Astrocyte (in vitro differentiated cells and primary cell): Measurements from ENCODE around the gene AIF1. TPM values are rescaled to one million over a fixed set of nuclear protein-coding genes. Genes with fewer than 3 reads are reported as not detected.

Experiments used
- DNase-seq: peaks from one replicate; pipeline ENCODE4 v3.0.0-alpha.2; 2010; ENCODE audit warnings: low read depth
- FAIRE-seq: peaks from 2 replicates; lab custom pipeline; 2011; peaks lifted over from hg19 to GRCh38; lab: Jason Lieb, UNC
- H2AFZ ChIP-seq: 2 replicates; pipeline ENCODE4 v1.6.0; 2012; ENCODE audit warnings: low read depth, low read length, inconsistent platforms
- H3K27ac ChIP-seq: 2 replicates; pipeline ENCODE4 v1.5.1; 2011; ENCODE audit warnings: low read depth, low read length, inconsistent platforms
- H3K27me3 ChIP-seq: 2 replicates; pipeline ENCODE4 v1.6.0; 2011; ENCODE audit warnings: low read length, inconsistent platforms; ENCODE audit not compliant: insufficient read depth
- H3K36me3 ChIP-seq: 2 replicates; pipeline ENCODE4 v1.5.1; 2011; ENCODE audit warnings: low read length, inconsistent platforms; ENCODE audit not compliant: insufficient read depth
- H3K4me1 ChIP-seq: 2 replicates; pipeline ENCODE4 v1.5.1; 2011; ENCODE audit warnings: low read length, inconsistent platforms; ENCODE audit not compliant: insufficient read depth
- H3K4me2 ChIP-seq: 2 replicates; pipeline ENCODE4 v1.6.0; 2012; ENCODE audit warnings: low read length, inconsistent platforms
- H3K4me3 ChIP-seq: 2 replicates; pipeline ENCODE4 v1.5.1; 2011; ENCODE audit warnings: low read depth, mild to moderate bottlenecking, low read length, inconsistent platforms; ENCODE audit not compliant: insufficient read depth
- H3K79me2 ChIP-seq: 2 replicates; pipeline ENCODE4 v1.6.0; 2012; ENCODE audit warnings: mild to moderate bottlenecking, low read length, inconsistent platforms; ENCODE audit not compliant: insufficient read depth
- H3K9ac ChIP-seq: 2 replicates; pipeline ENCODE4 v1.6.0; 2012; ENCODE audit warnings: mild to moderate bottlenecking, low read length, inconsistent platforms
- H3K9me3 ChIP-seq: 2 replicates; pipeline ENCODE4 v1.5.1; 2012; ENCODE audit warnings: low read depth, mild to moderate bottlenecking, low read length, inconsistent platforms; ENCODE audit not compliant: insufficient read depth
- H4K20me1 ChIP-seq: 2 replicates; pipeline ENCODE4 v1.6.0; 2012; ENCODE audit warnings: low read length, inconsistent platforms; ENCODE audit not compliant: insufficient read depth
- H3K27ac Mint-ChIP-seq: one replicate; pipeline ENCODE4 v1.8.0; 2021; ENCODE audit warnings: mild to moderate bottlenecking, mixed read lengths; ENCODE audit not compliant: unreplicated experiment
- H3K27me3 Mint-ChIP-seq: one replicate; pipeline ENCODE4 v1.8.0; 2021; ENCODE audit warnings: low read depth, mixed read lengths; ENCODE audit not compliant: unreplicated experiment
- H3K36me3 Mint-ChIP-seq: one replicate; pipeline ENCODE4 v1.8.0; 2021; ENCODE audit warnings: low read depth, mixed read lengths; ENCODE audit not compliant: unreplicated experiment
- H3K4me1 Mint-ChIP-seq: one replicate; pipeline ENCODE4 v1.8.0; 2021; ENCODE audit warnings: low read depth, mixed read lengths; ENCODE audit not compliant: unreplicated experiment
- H3K4me3 Mint-ChIP-seq: one replicate; pipeline ENCODE4 v1.8.0; 2021; ENCODE audit warnings: mild to moderate bottlenecking, moderate library complexity, mixed read lengths; ENCODE audit not compliant: unreplicated experiment
- H3K9me3 Mint-ChIP-seq: one replicate; pipeline ENCODE4 v1.8.0; 2021; ENCODE audit warnings: mild to moderate bottlenecking, mixed read lengths; ENCODE audit not compliant: unreplicated experiment
- CTCF ChIP-seq: IDR thresholded peaks from 2 replicates; pipeline ENCODE4 v1.5.1; 2011; ENCODE audit warnings: low read depth, mild to moderate bottlenecking, inconsistent platforms, low read length, moderate library complexity; ENCODE audit not compliant: insufficient read depth
- EZH2 ChIP-seq: IDR thresholded peaks from 2 replicates; pipeline ENCODE4 v1.6.1; 2012; ENCODE audit warnings: mild to moderate bottlenecking, low read length, inconsistent platforms; ENCODE audit not compliant: insufficient read depth
- total RNA-seq: library from RNA; stranded (reverse); gene quantifications from 2 replicates; pipeline ENCODE4 v1.2.1, GENCODE V29; 2021

The AIF1 gene
- total RNA-seq, 1 donor from 2014 or later, result not detected

DNA sequence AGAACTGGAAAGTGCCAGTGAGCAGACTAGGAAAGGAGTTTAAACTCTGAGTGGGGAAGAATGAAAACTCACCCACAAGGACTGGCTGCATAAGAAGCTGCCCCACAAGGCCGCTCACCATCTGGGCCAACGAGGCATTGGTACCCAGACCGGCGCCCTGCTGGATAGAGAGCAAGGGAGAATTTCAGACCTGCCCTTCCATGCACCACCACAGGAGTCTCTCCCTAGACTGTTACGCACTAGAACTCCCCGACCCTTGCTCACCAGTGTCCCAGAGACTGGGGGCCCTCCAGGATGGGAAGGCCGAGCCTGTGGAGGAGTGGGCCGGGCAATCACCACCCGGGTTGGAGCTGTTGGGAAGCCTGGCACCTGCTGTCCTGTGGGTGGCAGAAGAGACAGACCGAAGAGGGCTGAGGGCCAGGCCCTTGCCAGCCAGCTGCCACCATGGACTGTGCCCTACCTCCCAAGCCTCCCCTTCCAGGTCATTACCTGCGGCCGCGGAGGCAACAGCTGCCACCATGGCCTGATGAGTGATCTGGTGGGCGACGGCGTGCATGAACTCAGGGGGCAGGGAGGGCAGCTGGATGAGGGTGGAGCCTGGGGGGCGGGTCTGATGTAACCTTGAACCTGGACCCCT lies 28.9 kb downstream of the AIF1 start:
- Histone ChIP-seq H3K4me3 (no peak overlapping the region), H3K36me3 (peaks cover 55% of the 10 kb centered on the region), H3K27ac (no peak overlapping the region), H3K9ac (no peak overlapping the region), H3K4me2 (no peak overlapping the region), H3K9me3 (no peaks in the 10 kb centered on the region), H3K4me1 (peaks cover 12% of the 10 kb centered on the region), H2AFZ (no peak overlapping the region), H4K20me1 (peaks cover 29% of the 10 kb centered on the region), H3K79me2 (peaks cover 6% of the 10 kb centered on the region), H3K27me3 (no peaks in the 10 kb centered on the region)
- FAIRE-seq (no peak), DNase-seq (no peak)
- no peak overlapping the region for H3K4me3 Mint-ChIP-seq
- H3K27ac Mint-ChIP-seq, result no peak overlapping the region
- H3K36me3 Mint-ChIP-seq, result peaks cover 26% of the 10 kb centered on the region
- H3K9me3 Mint-ChIP-seq, result no peaks in the 10 kb centered on the region
- TF ChIP-seq EZH2 (no peak), CTCF (no peak)
- H3K4me1 Mint-ChIP-seq, result no peaks in the 10 kb centered on the region
- no peaks in the 10 kb centered on the region for H3K27me3 Mint-ChIP-seq

DNA sequence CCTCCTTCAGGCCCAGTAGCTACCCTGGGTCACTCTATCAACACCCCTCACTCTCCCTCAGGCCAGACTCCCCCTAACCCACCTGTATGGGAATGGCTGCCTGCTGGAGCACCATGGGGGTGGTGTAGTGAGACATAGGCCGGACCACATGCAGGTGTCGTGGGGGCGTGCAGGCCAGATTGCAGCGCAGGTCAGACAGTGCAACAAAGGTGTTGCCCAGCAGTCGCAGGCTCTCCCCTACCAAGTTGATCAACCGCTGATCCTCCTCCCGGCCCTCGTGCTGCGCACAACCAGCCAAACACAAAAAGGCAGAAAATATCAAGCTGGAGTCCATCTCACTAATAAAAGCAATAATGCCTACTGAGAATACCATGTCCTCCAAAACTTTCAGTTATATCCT lies 30.3 kb downstream of the AIF1 start:
- H3K27ac ChIP-seq, result no peak overlapping the region
- H3K79me2 ChIP-seq, result peaks cover 20% of the 10 kb centered on the region
- H3K4me3 ChIP-seq, result no peak overlapping the region
- H3K9me3 ChIP-seq, result no peaks in the 10 kb centered on the region
- TF ChIP-seq EZH2, result no peak
- no peak for TF ChIP-seq CTCF
- H3K4me2 ChIP-seq, result no peak overlapping the region
- no peaks in the 10 kb centered on the region for H3K27me3 Mint-ChIP-seq
- H3K4me1 ChIP-seq, result no peaks in the 10 kb centered on the region
- no peak overlapping the region for H3K9ac ChIP-seq
- peaks cover 23% of the 10 kb centered on the region for H4K20me1 ChIP-seq
- no peak overlapping the region for H3K4me3 Mint-ChIP-seq
- peaks cover 54% of the 10 kb centered on the region for H3K36me3 ChIP-seq
- no peaks in the 10 kb centered on the region for H3K27me3 ChIP-seq
- peaks cover 4% of the 10 kb centered on the region for H3K4me1 Mint-ChIP-seq
- no peak for FAIRE-seq
- H3K9me3 Mint-ChIP-seq, result no peaks in the 10 kb centered on the region
- no peak for DNase-seq
- no peak overlapping the region for H3K27ac Mint-ChIP-seq
- peaks cover 21% of the 10 kb centered on the region for H3K36me3 Mint-ChIP-seq
- no peak overlapping the region for H2AFZ ChIP-seq

DNA sequence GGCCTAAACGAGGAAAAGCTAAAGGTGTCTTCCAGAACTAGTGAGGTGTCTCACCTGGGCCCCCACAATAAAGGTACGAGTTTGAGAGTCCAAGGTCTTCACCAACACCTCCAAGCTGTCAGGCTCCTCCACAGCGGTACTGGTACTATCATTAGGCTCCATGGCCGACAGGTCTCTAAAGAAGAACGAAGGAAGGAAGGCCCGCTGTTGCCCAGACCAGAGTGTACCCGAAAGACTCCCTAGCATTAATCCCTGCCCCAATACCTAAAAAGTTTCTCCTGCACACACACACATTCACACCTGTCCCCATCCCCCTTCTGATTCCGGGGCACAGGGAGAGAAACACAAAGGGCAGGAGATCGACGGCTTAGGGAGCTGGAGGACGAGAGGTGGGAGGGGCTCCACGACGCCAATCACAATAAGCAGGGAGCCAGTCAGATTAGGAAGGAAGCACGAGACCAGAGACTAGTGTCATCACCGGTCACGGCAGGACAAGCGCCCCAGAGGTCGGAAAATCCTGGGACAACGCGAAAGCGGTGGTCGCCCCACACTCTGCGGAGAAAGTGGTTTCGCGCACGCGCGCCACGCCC lies 36.7 kb downstream of the AIF1 start:
- Mint-ChIP-seq H3K36me3 (peaks cover 22% of the 10 kb centered on the region), H3K27ac (peak overlapping the region; percentile 99), H3K4me3 (peak overlapping the region; percentile 98), H3K27me3 (no peaks in the 10 kb centered on the region), H3K9me3 (no peaks in the 10 kb centered on the region), H3K4me1 (peaks cover 11% of the 10 kb centered on the region)
- TF ChIP-seq EZH2 (no peak), CTCF (no peak)
- peak overlapping the region; percentile 90 for H3K4me2 ChIP-seq
- peak overlapping the region; percentile 72 for H2AFZ ChIP-seq
- peak overlapping the region; percentile 96 for H3K27ac ChIP-seq
- H3K27me3 ChIP-seq, result no peaks in the 10 kb centered on the region
- peaks cover 12% of the 10 kb centered on the region for H4K20me1 ChIP-seq
- peaks cover 16% of the 10 kb centered on the region for H3K36me3 ChIP-seq
- FAIRE-seq (no peak), DNase-seq (peak; percentile 69)
- H3K4me1 ChIP-seq, result peaks cover 22% of the 10 kb centered on the region
- peaks cover 56% of the 10 kb centered on the region for H3K79me2 ChIP-seq
- H3K9me3 ChIP-seq, result no peaks in the 10 kb centered on the region
- H3K4me3 ChIP-seq, result peak overlapping the region; percentile 87
- H3K9ac ChIP-seq, result peak overlapping the region; percentile 88
